Motor neuron (in vitro differentiated cells): ENCODE results near the gene SLC5A11. TPM values are rescaled to one million over a fixed set of nuclear protein-coding genes. Genes with fewer than 3 reads are reported as not detected.
"Not testable (repeated sequence)": the region's sequence is repeated elsewhere in the genome, so short reads cannot be mapped to it uniquely, and the experiment has no call there.

ENCODE experiments used
- ATAC-seq, 8 experiments: fragments of 200-7000 bp; cut with Tn5 transposase; replicated peaks in 6 of 8; 2 replicates each; pipeline ENCODE4 v1.8.0; 2021; ENCODE audit warnings: mild to moderate bottlenecking in 8 of 8, moderate library complexity in 8 of 8
- H3K27ac ChIP-seq, 2 donors: fragments of 250-450 bp; sonication (Bioruptor Pico); 2 replicates each; pipeline ENCODE4 v1.9.0; 2021; ENCODE audit warnings: antibody characterized with exemption in 2 of 2, mild to moderate bottlenecking in 2 of 2, moderate library complexity in 1 of 2
- H3K4me1 ChIP-seq, 2 donors: fragments of 250-450 bp; sonication (Bioruptor Pico); replicated peaks in 1 of 2; 2 replicates each; pipeline ENCODE4 v1.6.1; 2021; ENCODE audit warnings: antibody characterized with exemption in 2 of 2, mild to moderate bottlenecking in 2 of 2, moderate library complexity in 1 of 2
- H3K4me3 ChIP-seq, 5 donors: fragments of 250-450 bp; sonication (Bioruptor Pico); 2 replicates each; pipeline ENCODE4 v1.9.0; 2021; ENCODE audit warnings: antibody characterized with exemption in 5 of 5, mild to moderate bottlenecking in 5 of 5, moderate library complexity in 4 of 5
- WGBS, 10 experiments: fragments of 450-650 bp; shearing (Covaris generic); methylation state at CpG; one replicate each; pipeline ENCODE4 v1.0.0; 2022; 5-methylcytosine and 5-hydroxymethylcytosine counted together
- in situ Hi-C, 9 experiments: fragments of 400-800 bp; cut with MboI; loops; one replicate each; pipeline ENCODE4 v1.15.0; 2021; ENCODE audit warnings: low sequenced_read_pairs in 9 of 9, low pct_unique_long_range_greater_than_20kb in 2 of 9; ENCODE audit not compliant: unreplicated experiment in 9 of 9
- total RNA-seq, 8 experiments: library from RNA; unstranded; fragments of 300-600 nt; gene quantifications; 2 replicates each; pipeline versions ENCODE4 v1.2.3 to v1.2.4, GENCODE V29; 2022

Gene SLC5A11
- total RNA-seq, 8 experiments from 2014 or later = 0.25 to 0.52 (median 0.47) TPM; not detected in 5

DNA sequence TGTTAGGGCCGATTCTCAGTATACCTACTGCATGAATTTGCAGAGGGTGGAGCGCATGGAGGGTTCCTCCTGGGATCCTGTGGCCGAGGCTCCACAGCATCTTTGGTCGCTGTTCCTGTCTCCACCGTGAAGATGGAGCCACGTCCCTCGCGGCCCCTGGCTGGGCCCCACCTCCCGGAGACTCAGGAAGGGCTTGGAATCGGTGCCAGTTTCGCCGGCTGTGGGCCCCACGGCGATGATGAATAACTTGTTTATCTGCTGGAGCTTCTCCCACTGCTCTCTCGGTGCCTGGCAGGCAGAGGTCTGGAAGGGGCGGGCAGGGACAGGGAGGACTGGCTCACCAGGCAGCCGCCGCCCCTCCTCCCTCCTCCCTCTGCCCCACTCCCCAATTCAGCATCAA, 8.1 kb downstream of the SLC5A11 start:
- no peak overlapping the region for H3K27ac ChIP-seq
- H3K4me3 ChIP-seq = no peak overlapping the region
- no peaks in the 10 kb centered on the region for H3K4me1 ChIP-seq
- in situ Hi-C loops = no loop called here
- 20 to 80% (median 49%) methylated on average over 2 to 3 of the region's 18 CpGs; no CpG with 5 or more reads in 6 of the 10 experiments for WGBS, 10 experiments
- peak; percentile 40 to 85 (median 76) for ATAC-seq

DNA sequence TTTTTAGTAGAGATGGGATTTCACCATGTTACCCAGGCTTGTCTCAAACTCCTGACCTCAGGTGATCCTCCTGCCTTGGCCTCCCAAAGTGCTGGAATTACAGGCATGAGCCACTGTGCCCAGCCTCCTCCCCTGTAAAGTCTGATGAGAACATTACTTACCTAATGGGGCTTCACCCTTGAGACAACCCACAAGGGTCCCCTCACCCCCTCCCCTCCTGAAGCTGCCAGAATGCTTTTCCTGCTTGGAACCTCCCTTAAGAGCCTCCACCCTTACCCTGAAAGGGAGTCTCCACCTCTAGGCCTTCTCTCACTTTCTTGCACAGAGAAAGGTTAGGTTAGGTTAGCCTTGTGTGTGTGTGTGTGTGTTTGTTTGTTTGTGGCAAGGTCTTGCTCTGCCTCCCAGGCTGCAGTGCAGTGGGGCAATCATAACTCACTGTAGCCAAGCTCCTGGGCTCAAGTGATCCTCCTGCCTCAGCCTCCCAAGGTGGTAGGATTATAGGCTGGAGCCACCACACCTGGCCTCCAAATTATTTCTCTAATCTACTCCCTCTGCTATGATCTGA, 8.9 kb downstream of the SLC5A11 start:
- in situ Hi-C loops = no loop called here
- no peak for ATAC-seq
- H3K4me1 ChIP-seq = no peaks in the 10 kb centered on the region
- no peak overlapping the region for H3K4me3 ChIP-seq
- H3K27ac ChIP-seq = no peak overlapping the region

DNA sequence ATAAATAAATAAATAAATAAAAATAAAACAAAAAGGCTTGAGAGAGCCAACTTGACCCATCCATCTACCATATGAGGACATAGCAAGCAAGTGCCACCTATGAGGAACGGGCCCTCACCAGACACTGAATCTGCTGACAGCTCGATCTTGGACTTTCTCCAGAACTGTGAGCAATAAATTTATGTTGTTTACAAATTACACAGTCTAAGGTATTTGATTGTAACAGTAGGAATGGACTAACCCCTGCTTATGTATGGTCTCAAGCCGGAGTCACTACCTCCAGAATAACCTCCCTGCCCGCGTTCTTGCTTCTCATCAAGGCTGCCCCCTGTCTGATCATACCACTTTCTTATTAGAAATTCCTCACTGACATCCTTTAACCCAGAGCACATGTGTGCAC, 9.9 kb downstream of the SLC5A11 start:
- no peak overlapping the region for H3K27ac ChIP-seq

DNA sequence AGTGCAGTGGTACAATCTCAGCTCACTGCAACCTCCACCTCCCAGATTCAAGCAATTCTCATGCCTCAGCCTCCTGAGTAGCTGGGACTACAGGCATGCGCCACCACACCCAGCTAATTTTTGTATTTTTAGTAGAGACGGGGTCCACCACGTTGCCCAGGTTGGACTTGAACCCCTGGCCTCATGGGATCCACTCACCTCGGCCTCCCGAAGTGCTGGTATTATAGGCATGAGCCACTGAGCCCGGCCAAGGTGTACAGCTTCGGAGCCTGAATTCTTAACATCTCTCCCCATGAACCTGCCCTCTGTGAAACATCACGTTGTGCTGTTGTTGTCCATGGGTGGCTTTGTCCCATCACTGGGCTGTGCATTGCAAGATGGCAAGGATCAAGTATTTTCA, 11.1 kb downstream of the SLC5A11 start:
- H3K4me1 ChIP-seq, H3K4me3 ChIP-seq, in situ Hi-C loops, H3K27ac ChIP-seq, ATAC-seq: not testable (repeated sequence)
- WGBS, 10 experiments = 17 to 75% (median 50%) methylated on average over 1 to 6 of the region's 8 CpGs; no CpG with 5 or more reads in 3 of the 10 experiments

More for the DNA sequence above, 9.9 kb downstream of the SLC5A11 start:
- in situ Hi-C loops = no loop called here
- Histone ChIP-seq H3K4me3 (no peak overlapping the region), H3K4me1 (no peaks in the 10 kb centered on the region)
- WGBS, 10 experiments = 29 to 83% (median 74%) methylated on average over 1 to 4 of the region's 5 CpGs; no CpG with 5 or more reads in 2 of the 10 experiments
- no peak for ATAC-seq

DNA sequence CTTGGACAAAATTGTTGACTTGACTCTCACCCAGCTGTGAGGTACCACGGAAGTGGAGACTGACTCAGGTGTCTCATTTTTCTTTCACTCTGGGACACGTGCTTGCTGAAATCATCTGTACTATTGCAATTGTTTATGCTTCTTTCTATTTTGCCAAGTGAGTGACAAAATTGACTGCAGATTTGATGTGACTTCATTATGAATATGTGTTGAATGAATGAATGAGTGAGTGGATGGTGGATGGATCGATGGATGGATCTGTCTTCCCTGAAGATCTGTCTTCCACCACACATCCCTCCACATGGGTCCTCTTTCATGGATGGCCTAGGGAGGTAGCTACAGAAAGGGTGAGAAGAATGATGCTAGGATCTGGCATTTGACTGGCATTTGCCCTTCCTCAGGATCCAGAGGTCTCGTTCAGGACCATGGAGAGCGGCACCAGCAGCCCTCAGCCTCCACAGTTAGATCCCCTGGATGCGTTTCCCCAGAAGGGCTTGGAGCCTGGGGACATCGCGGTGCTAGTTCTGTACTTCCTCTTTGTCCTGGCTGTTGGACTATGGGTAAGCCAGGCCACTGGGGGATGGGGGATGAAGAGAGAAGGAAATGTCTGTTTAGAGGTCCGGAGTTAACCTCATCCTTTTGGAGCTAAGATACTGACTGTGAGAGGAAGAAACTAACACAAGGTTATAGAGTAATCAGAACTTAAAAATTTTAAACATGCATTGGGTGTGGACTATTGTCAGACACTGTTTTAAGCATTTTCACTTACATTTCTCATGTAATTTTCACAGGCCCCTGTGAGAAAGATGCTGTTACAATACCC, 12.7 kb downstream of the SLC5A11 start:
- in situ Hi-C loops = no loop called here
- WGBS, 10 experiments = 0 to 83% (median 24%) methylated on average over 1 to 9 of the region's 9 CpGs; no CpG with 5 or more reads in 1 of the 10 experiments
- Histone ChIP-seq H3K27ac (no peak overlapping the region), H3K4me1 (no peaks in the 10 kb centered on the region), H3K4me3 (no peak overlapping the region)
- peak in 5 of 8 experiments; percentile 51 to 80 (median 55) for ATAC-seq

DNA sequence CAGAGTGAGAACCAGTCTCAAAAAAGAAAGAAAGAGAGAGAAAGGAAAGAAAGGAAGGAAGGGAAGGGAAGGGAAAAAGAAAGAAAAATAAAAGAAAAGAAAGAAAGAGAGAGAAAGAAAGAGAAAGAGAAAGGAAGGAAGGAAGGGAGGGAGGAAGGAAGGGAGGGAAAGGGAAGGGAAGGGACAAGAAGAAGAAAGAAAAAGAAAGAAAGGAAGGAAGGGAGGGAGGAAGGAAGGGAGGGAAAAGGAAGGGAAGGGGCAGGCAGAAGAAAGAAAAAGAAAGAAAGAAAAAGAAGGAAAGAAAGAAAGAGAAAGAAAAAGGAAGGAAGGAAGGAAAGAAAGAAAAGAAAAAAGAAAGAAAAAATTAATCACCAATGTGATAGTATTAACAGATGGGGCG, 15.7 kb downstream of the SLC5A11 start:
- ATAC-seq = no peak
- Histone ChIP-seq H3K4me1 (no peaks in the 10 kb centered on the region), H3K4me3 (no peak overlapping the region), H3K27ac (no peak overlapping the region)
- 0 to 82% (median 73%) methylated on average over 1 of the region's 1 CpG; no CpG with 5 or more reads in 3 of the 10 experiments for WGBS, 10 experiments
- in situ Hi-C loops = no loop called here

DNA sequence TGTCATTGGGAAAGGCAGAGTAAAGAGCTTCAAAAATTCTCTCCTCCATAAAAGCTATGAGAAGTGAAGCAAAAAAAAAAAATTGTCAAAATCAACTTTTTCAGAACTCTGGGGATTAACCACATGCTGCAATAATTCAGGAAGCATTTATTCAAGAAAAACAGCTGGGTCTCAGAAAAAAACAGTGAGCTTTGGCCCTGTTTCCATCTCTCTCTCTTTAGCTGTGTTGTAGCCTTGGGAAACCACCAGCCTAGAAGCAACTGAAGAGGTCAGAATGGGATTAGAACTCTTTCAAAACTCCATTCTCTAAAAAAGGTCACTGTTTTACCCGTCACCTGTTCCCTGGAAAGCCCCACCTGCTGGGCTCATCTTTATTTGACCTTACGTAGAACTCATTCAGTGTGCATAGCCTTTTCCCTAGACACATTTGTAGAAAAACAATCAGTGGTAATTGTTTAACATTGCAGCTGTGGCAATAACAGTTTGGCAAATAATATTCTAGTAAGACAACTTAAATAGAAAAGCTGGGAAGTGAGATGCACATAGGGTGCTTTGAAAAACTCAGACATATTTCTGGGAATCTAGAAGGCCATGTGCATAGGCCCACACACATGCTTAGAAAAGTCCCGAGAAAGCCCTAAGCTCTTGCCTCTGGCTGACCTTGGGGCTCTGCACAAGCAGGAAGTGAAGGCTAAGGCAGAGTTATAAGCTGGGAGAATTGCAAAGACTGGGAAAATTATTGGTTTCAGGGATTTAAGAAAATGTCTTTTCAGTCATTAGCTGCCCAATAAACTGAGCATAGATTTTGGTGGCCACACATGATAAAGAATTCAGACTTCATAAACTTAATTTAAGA, 18.0 kb downstream of the SLC5A11 start:
- 0 to 95% (median 66%) methylated on average over 1 to 3 of the region's 3 CpGs for WGBS, 10 experiments
- in situ Hi-C loops = no loop called here

DNA sequence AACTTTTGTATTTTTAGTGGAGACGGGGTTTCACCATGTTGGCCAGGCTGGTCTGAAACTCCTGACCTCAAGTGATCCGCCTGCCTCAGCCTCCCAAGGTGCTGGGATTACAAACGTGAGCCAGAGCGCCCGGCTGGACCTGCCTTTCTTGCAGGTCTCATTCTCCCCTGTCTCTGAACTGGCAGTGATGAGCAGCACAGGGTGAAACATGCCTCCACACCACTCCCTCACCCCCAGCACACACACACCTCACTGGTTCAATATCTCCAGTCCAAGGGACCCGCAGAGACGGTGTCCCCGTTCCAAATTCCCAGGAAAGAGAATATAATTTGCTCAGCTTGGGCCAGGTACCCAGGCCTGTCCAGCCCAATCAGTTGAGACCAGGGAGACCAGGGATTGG, 23.3 kb downstream of the SLC5A11 start:
- Histone ChIP-seq H3K4me1 (no peaks in the 10 kb centered on the region), H3K27ac (no peak overlapping the region), H3K4me3 (no peak overlapping the region)
- no peak for ATAC-seq
- in situ Hi-C loops = no loop called here
- WGBS, 10 experiments = 33 to 78% (median 61%) methylated on average over 1 to 7 of the region's 8 CpGs; no CpG with 5 or more reads in 5 of the 10 experiments

More for the DNA sequence above, 18.0 kb downstream of the SLC5A11 start:
- H3K4me1 ChIP-seq = no peaks in the 10 kb centered on the region
- H3K27ac ChIP-seq = no peak overlapping the region
- no peak for ATAC-seq
- no peak overlapping the region for H3K4me3 ChIP-seq

DNA sequence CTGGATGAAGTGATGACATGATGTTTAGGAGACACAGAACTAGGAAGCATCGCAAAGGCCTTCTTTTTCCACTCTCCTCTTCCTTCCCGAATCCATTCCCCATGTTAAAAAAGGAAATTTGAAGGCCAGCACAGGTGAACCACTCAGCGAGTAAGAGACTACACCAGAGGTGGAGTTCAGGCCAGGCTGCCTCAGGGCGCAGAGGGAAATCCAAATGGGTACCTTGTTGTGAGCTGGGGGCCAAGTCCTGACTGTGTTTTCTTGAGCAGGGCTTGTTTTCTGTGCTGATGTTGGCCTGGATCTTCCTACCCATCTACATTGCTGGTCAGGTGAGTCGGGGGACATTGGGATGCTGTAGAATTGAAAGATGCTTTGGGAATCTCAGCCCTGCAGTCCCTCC, 26.1 kb downstream of the SLC5A11 start:
- ATAC-seq = no peak
- WGBS, 10 experiments = 80 to 100% (median 95%) methylated on average over 1 to 2 of the region's 5 CpGs; no CpG with 5 or more reads in 6 of the 10 experiments
- in situ Hi-C loops = no loop called here
- Histone ChIP-seq H3K4me3 (no peak overlapping the region), H3K27ac (no peak overlapping the region), H3K4me1 (no peaks in the 10 kb centered on the region)

DNA sequence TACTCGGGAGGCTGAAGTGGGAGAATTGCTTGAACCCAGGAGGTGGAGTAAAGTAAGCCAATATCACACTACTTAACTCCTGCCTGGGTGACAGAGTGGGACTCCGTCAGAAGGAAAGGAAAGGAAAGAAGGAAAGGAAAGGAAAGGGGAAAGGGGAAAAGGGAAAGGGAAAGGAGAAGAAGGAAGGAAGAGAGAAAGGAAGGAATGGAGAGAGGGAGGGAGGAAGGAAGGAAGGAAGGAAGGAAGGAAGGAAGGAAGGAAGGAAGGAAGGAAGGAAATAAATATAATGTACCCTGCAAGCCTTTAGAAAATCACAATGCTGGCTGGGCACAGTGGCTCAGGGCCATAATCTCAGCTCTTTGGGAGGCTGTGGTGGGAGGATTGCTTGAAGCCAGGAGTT, 27.3 kb downstream of the SLC5A11 start:
- in situ Hi-C loops = no loop called here
- H3K4me3 ChIP-seq = no peak overlapping the region
- 0 to 60% (median 23%) methylated on average over 1 to 2 of the region's 2 CpGs; no CpG with 5 or more reads in 6 of the 10 experiments for WGBS, 10 experiments
- no peak overlapping the region for H3K27ac ChIP-seq
- no peaks in the 10 kb centered on the region for H3K4me1 ChIP-seq
- ATAC-seq = no peak

DNA sequence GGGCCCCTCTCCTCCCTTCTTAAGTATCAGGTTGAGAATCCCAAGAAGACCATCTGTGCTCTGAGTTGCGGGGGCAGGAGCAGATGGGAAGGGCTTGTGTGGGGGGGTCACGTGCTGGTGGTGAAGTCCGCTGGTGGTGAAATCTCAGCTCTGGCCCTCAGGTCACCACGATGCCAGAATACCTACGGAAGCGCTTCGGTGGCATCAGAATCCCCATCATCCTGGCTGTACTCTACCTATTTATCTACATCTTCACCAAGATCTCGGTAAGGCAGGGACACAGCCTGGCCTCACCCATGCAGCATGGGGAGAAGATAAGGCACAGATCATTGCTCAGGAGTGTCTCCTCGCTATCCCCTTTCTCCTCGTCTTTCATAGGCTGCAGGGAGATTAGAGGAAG, 29.7 kb downstream of the SLC5A11 start:
- H3K4me3 ChIP-seq = no peak overlapping the region
- WGBS, 10 experiments = 67 to 90% (median 84%) methylated on average over 1 to 10 of the region's 10 CpGs; no CpG with 5 or more reads in 5 of the 10 experiments
- no peak overlapping the region for H3K27ac ChIP-seq
- in situ Hi-C loops = no loop called here
- H3K4me1 ChIP-seq = no peaks in the 10 kb centered on the region
- no peak for ATAC-seq

DNA sequence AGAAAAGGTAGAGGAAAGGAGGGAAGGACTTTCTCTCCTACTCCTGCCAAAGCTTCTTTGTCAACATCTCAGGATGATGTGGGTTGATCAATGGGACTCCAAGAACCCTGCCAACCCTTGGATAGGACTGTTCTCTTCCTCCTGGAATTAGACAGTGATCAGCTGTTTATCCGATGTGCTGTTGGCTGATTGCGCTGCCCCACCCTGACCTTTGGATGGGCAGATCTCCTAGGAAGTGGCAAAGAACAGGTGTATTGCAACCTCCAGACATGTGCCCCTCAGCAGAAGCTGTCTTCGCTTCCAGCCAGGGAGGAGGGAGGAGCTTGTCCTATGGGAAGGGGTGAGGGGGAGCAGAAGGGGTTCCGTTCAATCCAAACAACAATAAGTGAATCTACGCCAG, 30.5 kb downstream of the SLC5A11 start:
- WGBS, 10 experiments = 67 to 100% (median 93%) methylated on average over 1 to 3 of the region's 5 CpGs; no CpG with 5 or more reads in 5 of the 10 experiments
- H3K4me1 ChIP-seq = no peaks in the 10 kb centered on the region
- in situ Hi-C loops = no loop called here
- no peak overlapping the region for H3K27ac ChIP-seq
- no peak for ATAC-seq
- H3K4me3 ChIP-seq = no peak overlapping the region

DNA sequence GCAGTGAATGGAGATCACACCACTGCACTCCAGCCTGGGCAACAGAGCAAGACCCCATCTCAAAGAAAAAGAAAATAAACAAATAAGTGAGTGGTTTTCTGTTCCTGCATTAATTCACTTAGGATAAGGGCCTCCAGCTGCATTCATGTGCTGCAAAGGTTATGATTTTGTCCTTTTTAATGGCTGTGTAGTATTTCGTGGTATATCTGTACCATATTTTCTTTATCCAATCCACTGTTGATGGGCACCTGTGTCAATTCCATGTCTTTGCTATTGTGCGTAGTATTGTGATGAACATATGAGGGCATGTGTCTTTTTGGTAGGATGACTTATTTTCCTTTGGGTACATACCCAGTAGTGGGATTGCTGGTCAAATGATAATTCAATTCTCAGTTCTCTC, 33.9 kb downstream of the SLC5A11 start:
- no peak for ATAC-seq
- Histone ChIP-seq H3K27ac (no peak overlapping the region), H3K4me3 (no peak overlapping the region), H3K4me1 (no peaks in the 10 kb centered on the region)
- in situ Hi-C loops = no loop called here
- WGBS, 10 experiments = 59 to 100% (median 81%) methylated on average over 1 to 2 of the region's 2 CpGs; no CpG with 5 or more reads in 5 of the 10 experiments
